GM18507 (cell line): ENCODE measurements around the gene ZNF586.
A peak's percentile ranks its signal among the peaks of the same experiment; 100 is the strongest.
"Not testable (repeated sequence)": the region's sequence is repeated elsewhere in the genome, so short reads cannot be mapped to it uniquely, and the experiment has no call there.

Source experiments
- DNase-seq: peaks from one replicate; pipeline ENCODE4 v3.0.0; 2011; ENCODE audit warnings: low read depth; ENCODE audit not compliant: insufficient read length; ENCODE audit errors: extremely low spot score
- FAIRE-seq: peaks from 2 replicates; lab custom pipeline; 2011; peaks lifted over from hg19 to GRCh38; lab: Jason Lieb, UNC

Gene ZNF586

GRCh38 chr19:57788114-57788692, 18.7 kb downstream of the ZNF586 start:
- no peak for DNase-seq
- FAIRE-seq: no peak

- DNase-seq (no peak), FAIRE-seq (no peak)
Observed at GRCh38 chr19:57789288-57789687, 19.8 kb downstream of the ZNF586 start.

- DNase-seq, FAIRE-seq: not testable (repeated sequence)
Observed at GRCh38 chr19:57796580-57796979, 27.1 kb downstream of the ZNF586 start.

GRCh38 chr19:57800696-57801095, 31.2 kb downstream of the ZNF586 start:
- no peak for DNase-seq
- FAIRE-seq: no peak

GRCh38 chr19:57802269-57802668, 32.8 kb downstream of the ZNF586 start:
- FAIRE-seq: no peak
- DNase-seq: no peak

- FAIRE-seq (no peak), DNase-seq (no peak)
Observed at GRCh38 chr19:57803265-57803593, 33.8 kb downstream of the ZNF586 start.

GRCh38 chr19:57803594-57804325, 34.3 kb downstream of the ZNF586 start:
- DNase-seq (no peak), FAIRE-seq (no peak)

GRCh38 chr19:57807541-57807940, 38.1 kb downstream of the ZNF586 start:
- FAIRE-seq: no peak
- no peak for DNase-seq

GRCh38 chr19:57810410-57811295, 41.2 kb downstream of the ZNF586 start:
- FAIRE-seq, DNase-seq: not testable (repeated sequence)

- DNase-seq (no peak), FAIRE-seq (no peak)
Observed at GRCh38 chr19:57812226-57812625, 42.8 kb downstream of the ZNF586 start.

GRCh38 chr19:57812975-57813820, 43.7 kb downstream of the ZNF586 start:
- not testable (repeated sequence) for FAIRE-seq

GRCh38 chr19:57813919-57814504, 44.5 kb downstream of the ZNF586 start:
- FAIRE-seq: no peak
- DNase-seq: no peak

More at GRCh38 chr19:57812975-57813820, 43.7 kb downstream of the ZNF586 start:
- DNase-seq: not testable (repeated sequence)

GRCh38 chr19:57814505-57815246, 45.2 kb downstream of the ZNF586 start, which contains the start of gene ZNF552:
Gene ZNF552, minus strand, starts transcription at chr19:57814913. Its CDS starts 170 bp downstream, at chr19:57814743.
- peak; percentile 84 for FAIRE-seq
- peak; percentile 62 for DNase-seq

GRCh38 chr19:57815247-57816075, 46.0 kb downstream of the ZNF586 start:
- DNase-seq (no peak), FAIRE-seq (no peak)

- FAIRE-seq: no peak
- DNase-seq: no peak
Observed at GRCh38 chr19:57816652-57817051, 47.2 kb downstream of the ZNF586 start.

GRCh38 chr19:57817976-57818375, 48.5 kb downstream of the ZNF586 start:
- DNase-seq (no peak), FAIRE-seq (no peak)

- FAIRE-seq (no peak), DNase-seq (no peak)
Observed at GRCh38 chr19:57818378-57818777, 48.9 kb downstream of the ZNF586 start.
